H1 (cell line): ENCODE results near the gene BAIAP2. TPM values are rescaled to one million over a fixed set of nuclear protein-coding genes. Genes with fewer than 3 reads are reported as not detected.

Source experiments
- CTCF ChIA-PET: fragments of 300-600 bp; sonication (Branson Sonifier 250); formaldehyde crosslinking; loops from one replicate; lab custom pipeline; 2021; ENCODE audit not compliant: partially characterized antibody; lab: Charles Lee
- POLR2A ChIA-PET: fragments of 300-600 bp; sonication (Branson Sonifier 250); formaldehyde crosslinking; loops from one replicate; lab custom pipeline; 2021; ENCODE audit warnings: inconsistent platforms; ENCODE audit not compliant: partially characterized antibody; lab: Charles Lee
- DNase-seq, 2 experiments: peaks; one replicate each; pipeline versions ENCODE4 v3.0.0 to v3.0.0-alpha.2; 2010 to 2022; ENCODE audit warnings: low spot score in 2 of 2, low read depth in 1 of 2, mixed read lengths in 1 of 2
- FAIRE-seq: peaks from 2 replicates; lab custom pipeline; 2011; peaks lifted over from hg19 to GRCh38; lab: Jason Lieb, UNC
- H2AFZ ChIP-seq: 2 replicates; pipeline ENCODE4 v1.8.1; 2012; ENCODE audit warnings: low read length, inconsistent platforms
- H2AK5ac ChIP-seq: 2 replicates; pipeline ENCODE4 v1.6.1; 2013; ENCODE audit warnings: low read depth, low read length
- H2BK120ac ChIP-seq: replicated peaks from 2 replicates; pipeline ENCODE3; 2013; ENCODE audit warnings: low read depth, low read length, inconsistent platforms
- H2BK12ac ChIP-seq: 2 replicates; pipeline ENCODE4 v1.6.1; 2013; ENCODE audit warnings: low read depth, low read length
- H2BK15ac ChIP-seq: 2 replicates; pipeline ENCODE4 v1.6.1; 2013; ENCODE audit warnings: low read length
- H2BK20ac ChIP-seq: 2 replicates; pipeline ENCODE4 v1.6.1; 2013; ENCODE audit warnings: low read length
- H2BK5ac ChIP-seq: 2 replicates; pipeline ENCODE4 v1.6.1; 2013; ENCODE audit warnings: low read depth, low read length
- H3K14ac ChIP-seq: 2 replicates; pipeline ENCODE4 v1.6.1; 2013; ENCODE audit warnings: inconsistent platforms; ENCODE audit not compliant: insufficient read length
- H3K18ac ChIP-seq: 2 replicates; pipeline ENCODE4 v1.6.1; 2013; ENCODE audit warnings: low read length; ENCODE audit errors: extremely low read depth
- H3K23ac ChIP-seq: 2 replicates; pipeline ENCODE4 v1.6.1; 2013; ENCODE audit warnings: inconsistent platforms; ENCODE audit not compliant: insufficient read length
- H3K23me2 ChIP-seq: 2 replicates; pipeline ENCODE4 v1.6.1; 2013; ENCODE audit warnings: low read depth, low read length
- H3K27ac ChIP-seq: 2 replicates; pipeline ENCODE4 v1.6.1; 2011; ENCODE audit warnings: low read depth, low read length, inconsistent platforms
- H3K27me3 ChIP-seq, 4 experiments: replicated peaks in 1 of 4; 1 replicate in 1 of 4; 2 replicates in 3 of 4; pipeline versions ENCODE4 v1.6.1 to v1.8.1; 2011 to 2013; ENCODE audit warnings: low read length in 3 of 4, mild to moderate bottlenecking in 3 of 4, inconsistent platforms in 2 of 4, mixed read lengths in 2 of 4, moderate library complexity in 1 of 4; ENCODE audit not compliant: control insufficient read depth in 3 of 4, insufficient read depth in 3 of 4; ENCODE audit errors: extremely low read depth in 1 of 4
- H3K36me3 ChIP-seq, 4 experiments: 2 replicates each; pipeline versions ENCODE4 v1.6.1 to v1.8.1; 2011 to 2013; ENCODE audit warnings: mild to moderate bottlenecking in 4 of 4, low read length in 3 of 4, moderate library complexity in 2 of 4, control low read depth in 1 of 4, inconsistent platforms in 1 of 4; ENCODE audit not compliant: insufficient read depth in 4 of 4, control insufficient read depth in 2 of 4
- H3K4ac ChIP-seq: replicated peaks from 2 replicates; pipeline ENCODE3; 2013; ENCODE audit warnings: low read length, low read depth, mixed read lengths, inconsistent platforms; ENCODE audit not compliant: insufficient read length
- H3K4me1 ChIP-seq, 4 experiments: replicated peaks in 1 of 4; 1 replicate in 1 of 4; 2 replicates in 3 of 4; pipeline versions ENCODE4 v1.6.1 to v1.8.1; 2011 to 2013; ENCODE audit warnings: low read length in 3 of 4, inconsistent platforms in 2 of 4, mixed read lengths in 1 of 4; ENCODE audit not compliant: insufficient read depth in 4 of 4, control insufficient read depth in 3 of 4
- H3K4me2 ChIP-seq, 2 experiments: 2 replicates each; pipeline versions ENCODE4 v1.6.1 to v1.8.1; 2011 to 2013; ENCODE audit warnings: low read depth in 2 of 2, low read length in 2 of 2, control low read depth in 1 of 2, inconsistent platforms in 1 of 2, mild to moderate bottlenecking in 1 of 2; ENCODE audit not compliant: insufficient read depth in 1 of 2
- H3K4me3 ChIP-seq, 4 experiments: fragments of 200-600, 300-600 bp in 1 of 4; sonication (generic), shearing (Covaris generic), sonication (Bioruptor Twin) in 1 of 4; 2 replicates each; pipeline versions ENCODE4 v1.5.1 to v1.8.1; 2011 to 2016; ENCODE audit warnings: low read length in 4 of 4, low read depth in 3 of 4, control low read depth in 2 of 4, inconsistent platforms in 2 of 4, mild to moderate bottlenecking in 2 of 4, mixed read lengths in 1 of 4, moderate library complexity in 1 of 4; ENCODE audit not compliant: insufficient read depth in 2 of 4; ENCODE audit errors: extremely low read depth in 1 of 4
- H3K56ac ChIP-seq: replicated peaks from 2 replicates; pipeline ENCODE3; 2013; ENCODE audit warnings: low read depth, mild to moderate bottlenecking, mixed read lengths, low read length, inconsistent platforms; ENCODE audit not compliant: insufficient read length
- H3K79me1 ChIP-seq: 2 replicates; pipeline ENCODE4 v1.6.1; 2013; ENCODE audit warnings: low read depth, low read length, control low read depth
- H3K79me2 ChIP-seq, 2 experiments: 2 replicates each; pipeline versions ENCODE4 v1.6.1 to v1.8.1; 2012 to 2013; ENCODE audit warnings: low read length in 2 of 2, mild to moderate bottlenecking in 2 of 2, inconsistent platforms in 1 of 2; ENCODE audit not compliant: insufficient read depth in 2 of 2, control insufficient read depth in 1 of 2
- H3K9ac ChIP-seq, 4 experiments: replicated peaks in 1 of 4; 1 replicate in 1 of 4; 2 replicates in 3 of 4; pipeline versions ENCODE4 v1.6.1 to v1.8.1; 2011 to 2013; ENCODE audit warnings: low read depth in 3 of 4, low read length in 3 of 4, control low read depth in 2 of 4, mild to moderate bottlenecking in 2 of 4, moderate library complexity in 2 of 4, inconsistent platforms in 1 of 4; ENCODE audit errors: extremely low read depth in 1 of 4
- H3K9me3 ChIP-seq, 2 experiments: 2 replicates each; pipeline versions ENCODE4 v1.6.1 to v1.8.1; 2012 to 2013; ENCODE audit warnings: mild to moderate bottlenecking in 2 of 2, moderate library complexity in 2 of 2, control low read depth in 1 of 2, inconsistent platforms in 1 of 2, low read depth in 1 of 2, low read length in 1 of 2, mixed read lengths in 1 of 2; ENCODE audit not compliant: insufficient read depth in 2 of 2
- H4K20me1 ChIP-seq, 2 experiments: replicated peaks in 1 of 2; 2 replicates each; pipeline versions ENCODE3 to v1.8.1; 2011 to 2013; ENCODE audit warnings: inconsistent platforms in 2 of 2, low read length in 2 of 2, mild to moderate bottlenecking in 1 of 2; ENCODE audit not compliant: insufficient read depth in 2 of 2, control insufficient read depth in 1 of 2
- H4K5ac ChIP-seq: 2 replicates; pipeline ENCODE4 v1.6.1; 2013; ENCODE audit warnings: low read length, low read depth, mixed read lengths, inconsistent platforms; ENCODE audit not compliant: insufficient read length
- H4K8ac ChIP-seq: 2 replicates; pipeline ENCODE4 v1.8.0; 2013; ENCODE audit warnings: mild to moderate bottlenecking, moderate library complexity, low read length, inconsistent platforms; ENCODE audit not compliant: insufficient read depth; ENCODE audit errors: extremely low read depth
- H4K91ac ChIP-seq: replicated peaks from 2 replicates; pipeline ENCODE3; 2013; ENCODE audit warnings: low read length, mixed read lengths, inconsistent platforms; ENCODE audit not compliant: insufficient read length
- BRCA1 ChIP-seq: IDR thresholded peaks from 2 replicates; pipeline ENCODE4 v1.6.1; 2012; ENCODE audit warnings: low read depth, low read length, improper control_type of control experiment
- CEBPB ChIP-seq: IDR thresholded peaks from 2 replicates; pipeline ENCODE4 v1.6.1; 2012; ENCODE audit warnings: low read depth, low read length
- KDM1A ChIP-seq: fragments of 200-600, 300-600 bp; sonication (generic); IDR thresholded peaks from 2 replicates; pipeline ENCODE4 v1.7.1; 2016; ENCODE audit warnings: mild to moderate bottlenecking, low read length, borderline replicate concordance
- KDM5A ChIP-seq: fragments of 200-600 bp; IDR thresholded peaks from 2 replicates; pipeline ENCODE4 v1.7.1; 2012; ENCODE audit warnings: mild to moderate bottlenecking, low read length, inconsistent platforms, mixed read lengths
- MAX ChIP-seq: IDR thresholded peaks from 2 replicates; pipeline ENCODE4 v1.6.1; 2012; ENCODE audit warnings: inconsistent platforms
- POU5F1 ChIP-seq: IDR thresholded peaks from 2 replicates; pipeline ENCODE4 v1.6.1; 2011; ENCODE audit warnings: low read depth, mild to moderate bottlenecking, low read length, moderate library complexity
- RAD21 ChIP-seq, 2 experiments: IDR thresholded peaks in 1 of 2; conservative IDR thresholded peaks in 1 of 2; 2 replicates each; pipeline ENCODE4 v1.6.1; 2011; ENCODE audit warnings: low read depth in 2 of 2, low read length in 2 of 2, improper control_type of control experiment in 1 of 2, inconsistent platforms in 1 of 2, mild to moderate bottlenecking in 1 of 2, moderate library complexity in 1 of 2
- TAF1 ChIP-seq: IDR thresholded peaks from 2 replicates; pipeline ENCODE4 v1.6.1; 2011; ENCODE audit warnings: mild to moderate bottlenecking, low read depth, low read length
- TAF7 ChIP-seq: optimal IDR thresholded peaks from 2 replicates; pipeline ENCODE3; 2011; ENCODE audit warnings: low read depth, mild to moderate bottlenecking, inconsistent platforms, low read length, moderate library complexity, borderline replicate concordance
- WGBS, 2 experiments: shearing (Covaris generic) in 1 of 2; methylation state at CpG; one replicate each; pipeline versions ENCODE4 v1.1.6 to v1.1.7; 2013 to 2015; ENCODE audit warnings: low lambda C conversion rate in 2 of 2, mixed read lengths in 2 of 2, inconsistent platforms in 1 of 2, low coverage in 1 of 2, missing lambda C conversion rate in 1 of 2; ENCODE audit not compliant: insufficient replicate concordance in 2 of 2, insufficient coverage in 1 of 2, insufficient read length in 1 of 2; ENCODE audit errors: extremely low coverage in 1 of 2, missing lambda C conversion rate in 1 of 2; 5-methylcytosine and 5-hydroxymethylcytosine counted together
- polyA plus RNA-seq, 7 experiments: library from polyadenylated mRNA; depleted of rRNA in 3 of 7; stranded (reverse) in 5 of 7; unstranded in 2 of 7; fragments of >200 nt in 5 of 7; fragments of 200-250 nt in 2 of 7; gene quantifications; 1 replicate in 5 of 7; 2 replicates in 1 of 7; 4 replicates in 1 of 7; pipeline versions ENCODE4 v1.2.1 to v1.2.3, GENCODE V29; 2011 to 2013; ENCODE audit warnings: missing spikeins in 2 of 7, mixed read lengths in 2 of 7
- total RNA-seq: library from RNA; stranded (reverse); fragmentation: NEBNext Ultra II Directional; extraction: Animal tissue kit (Norgen Biotek cat#: 25700); gene quantifications from 2 replicates; pipeline ENCODE4 v1.2.1, GENCODE V29; 2021

BAIAP2 gene
- total and polyA plus RNA-seq, 2 of the 8 experiments (the other 6 are each of a cell fraction or from before 2014, with no cell fraction given), result 10.0 to 22.8 TPM

- Histone ChIP-seq H3K27ac (no peak overlapping the region), H4K5ac (no peak overlapping the region), H3K36me3 (no peaks in the 10 kb centered on the region; a peak in 1 of 8 replicates), H2AK5ac (no peak overlapping the region), H4K8ac (no peak overlapping the region), H3K23me2 (no peaks in the 10 kb centered on the region), H4K91ac (no peak overlapping the region), H3K79me2 (no peaks in the 10 kb centered on the region), H3K56ac (no peak overlapping the region), H2BK120ac (no peak overlapping the region), H3K23ac (no peak overlapping the region), H3K18ac (no peak overlapping the region), H2BK12ac (no peak overlapping the region), H3K79me1 (peaks cover 10% of the 10 kb centered on the region), H4K20me1 (peaks cover 0 to 11% of the 10 kb centered on the region in 2 experiments), H3K4me1 (peaks cover 0 to 10% (median 3%) of the 10 kb centered on the region in 4 experiments; a peak in 3 of 7 replicates), H2BK5ac (no peak overlapping the region; the same call in 1 of the 2 replicates), H2BK20ac (no peak overlapping the region), H3K4me2 (no peak overlapping the region), H3K9me3 (no peaks in the 10 kb centered on the region), H3K4ac (no peak overlapping the region), H3K14ac (no peak overlapping the region), H3K27me3 (no peaks in the 10 kb centered on the region), H3K4me3 (no peak overlapping the region), H2AFZ (no peak overlapping the region), H3K9ac (no peak overlapping the region), H2BK15ac (no peak overlapping the region)
- POLR2A ChIA-PET, result interaction anchor here (0.7 to 1.7 kb wide), 3 partner anchors 18 to 28 kb away, joined by 3 read pairs; no protein-coding TSS in a partner anchor
- CTCF ChIA-PET, result interaction anchor here (0.8 to 7.0 kb wide), 5 partner anchors 11 to 36 kb away, joined by 3 to 35 read pairs (median 4); no protein-coding TSS in a partner anchor
- DNase-seq (no peak), FAIRE-seq (no peak)
- 92% methylated on average over 14 of the region's 14 CpGs; no CpG with 5 or more reads in 1 of the 2 experiments for WGBS, 2 experiments
- TF ChIP-seq CEBPB (no peak), BRCA1 (no peak), POU5F1 (no peak), KDM5A (no peak), TAF1 (no peak), TAF7 (no peak), MAX (no peak), RAD21 (IDR thresholded peaks at IDR 0.05 in 1 of 2, conservative IDR thresholded peaks at IDR 0.05 in 1 of 2; ENCODE audit: low read depth in 2 of 2, low read length in 2 of 2) (no peak), KDM1A (no peak)
These were observed 41.3 kb downstream of the BAIAP2 start for GRCh38 chr17:81076141-81076679.
